Activated CD4-positive, alpha-beta memory T cell treated with anti-CD3 and anti-CD28 coated beads for 36 hours (primary cell): ENCODE results near the gene ZNF132. TPM values are rescaled to one million over a fixed set of nuclear protein-coding genes. Genes with fewer than 3 reads are reported as not detected.
"Not testable (repeated sequence)": the region's sequence is repeated elsewhere in the genome, so short reads cannot be mapped to it uniquely, and the experiment has no call there.

ENCODE experiments used
- CTCF ChIA-PET: fragments of 350-600 bp; sonication (Branson Sonifier 250); formaldehyde crosslinking; loops from one replicate; lab custom pipeline; 2021; ENCODE audit warnings: antibody characterized with exemption, inconsistent platforms; lab: Charles Lee
- POLR2A ChIA-PET: fragments of 350-600 bp; sonication (Branson Sonifier 250); formaldehyde crosslinking; loops from one replicate; lab custom pipeline; 2021; ENCODE audit warnings: antibody characterized with exemption; lab: Charles Lee
- DNase-seq: peaks from one replicate; pipeline ENCODE4 v3.0.0-alpha.2; 2020
- H3K27ac Mint-ChIP-seq: one replicate; pipeline ENCODE4 v1.8.0; 2021; ENCODE audit warnings: mixed read lengths
- H3K27me3 Mint-ChIP-seq: one replicate; pipeline ENCODE4 v1.8.0; 2021; ENCODE audit warnings: mixed read lengths
- H3K36me3 Mint-ChIP-seq: one replicate; pipeline ENCODE4 v1.8.0; 2021; ENCODE audit warnings: mixed read lengths
- H3K4me1 Mint-ChIP-seq: one replicate; pipeline ENCODE4 v1.8.0; 2021; ENCODE audit warnings: low read depth, mixed read lengths
- H3K4me3 Mint-ChIP-seq: one replicate; pipeline ENCODE4 v1.8.0; 2021; ENCODE audit warnings: mild to moderate bottlenecking, mixed read lengths
- H3K9me3 Mint-ChIP-seq: one replicate; pipeline ENCODE4 v1.8.0; 2021; ENCODE audit warnings: mixed read lengths
- intact Hi-C: fragments of 100-400 bp; cut with micrococcal nuclease; formaldehyde crosslinking; loops from one replicate; pipeline ENCODE4 v1.15.1; 2023
- total RNA-seq, 2 experiments: library from RNA; stranded (reverse); gene quantifications; one replicate each; pipeline ENCODE4 v1.2.3, GENCODE V29; 2021

ZNF132 gene
- total RNA-seq, 2 experiments from 2014 or later, result 3.1 to 3.6 TPM

DNA sequence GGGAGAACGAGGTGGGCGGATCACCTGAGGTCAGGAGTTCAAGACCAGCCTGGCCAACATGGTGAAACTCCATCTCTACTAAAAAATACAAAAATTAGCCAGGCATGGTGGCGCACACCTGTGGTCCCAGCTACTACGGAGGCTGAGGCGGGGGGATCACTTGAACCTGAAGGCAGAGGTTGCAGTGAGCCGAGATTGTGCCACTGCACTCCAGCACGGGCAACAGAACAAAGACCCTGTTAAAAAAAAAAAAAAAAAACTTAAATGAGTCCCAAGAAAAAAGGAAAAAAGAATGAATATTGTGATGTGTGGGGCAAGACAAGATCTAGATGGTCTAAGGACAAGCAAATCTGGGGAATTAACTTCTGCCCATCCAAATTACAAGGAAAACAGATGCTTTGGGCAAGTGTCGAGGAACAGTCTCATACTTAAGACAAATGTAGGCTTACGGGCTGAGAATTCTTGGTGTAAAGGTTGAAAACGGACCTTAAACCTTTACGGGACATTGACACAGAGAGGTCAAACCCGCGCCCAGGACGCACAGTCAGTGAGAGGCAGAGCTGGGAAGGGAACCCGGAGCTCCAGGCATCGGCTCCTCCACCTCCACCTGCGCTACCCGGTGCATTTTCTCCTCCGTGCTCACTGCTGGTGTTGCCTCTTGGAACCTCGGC, 26.3 kb upstream of the ZNF132 start:
- peaks cover 17% of the 10 kb centered on the region for H3K4me1 Mint-ChIP-seq
- no peaks in the 10 kb centered on the region for H3K27me3 Mint-ChIP-seq
- H3K27ac Mint-ChIP-seq, result no peak overlapping the region
- no peak for DNase-seq
- H3K36me3 Mint-ChIP-seq, result peaks cover 4% of the 10 kb centered on the region
- intact Hi-C loops, result loop anchor here (2.0 kb wide), 3 partner anchors 33 to 187 kb away; partner anchors contain the start of genes TRIM28 and ZNF8
- H3K4me3 Mint-ChIP-seq, result peak overlapping the region; percentile 83
- ChIA-PET POLR2A (interaction anchor here (0.6 to 2.1 kb wide), 4 partner anchors 10 to 161 kb away, joined by 3 to 4 read pairs (median 4); partner anchors contain the start of genes ERVK3-1, ZNF446 and ZNF584), CTCF (interaction anchor here (0.7 to 1.0 kb wide), 3 partner anchors 13 to 54 kb away, joined by 3 read pairs; no protein-coding TSS in a partner anchor)
- no peaks in the 10 kb centered on the region for H3K9me3 Mint-ChIP-seq

- H3K27ac Mint-ChIP-seq, result no peak overlapping the region
- intact Hi-C loops, result no loop called here
- peaks cover 22% of the 10 kb centered on the region for H3K36me3 Mint-ChIP-seq
- no peak overlapping the region for H3K4me3 Mint-ChIP-seq
- CTCF ChIA-PET, result no interaction called here
- DNase-seq, result no peak
- no peaks in the 10 kb centered on the region for H3K4me1 Mint-ChIP-seq
- H3K27me3 Mint-ChIP-seq, result no peaks in the 10 kb centered on the region
- POLR2A ChIA-PET, result interaction anchor here (1.5 kb wide), 1 partner anchor 15 kb away, joined by 3 read pairs; no protein-coding TSS in a partner anchor
- no peaks in the 10 kb centered on the region for H3K9me3 Mint-ChIP-seq
These were observed 20.1 kb upstream of the ZNF132 start for GRCh38 chr19:58460039-58460438.

DNA sequence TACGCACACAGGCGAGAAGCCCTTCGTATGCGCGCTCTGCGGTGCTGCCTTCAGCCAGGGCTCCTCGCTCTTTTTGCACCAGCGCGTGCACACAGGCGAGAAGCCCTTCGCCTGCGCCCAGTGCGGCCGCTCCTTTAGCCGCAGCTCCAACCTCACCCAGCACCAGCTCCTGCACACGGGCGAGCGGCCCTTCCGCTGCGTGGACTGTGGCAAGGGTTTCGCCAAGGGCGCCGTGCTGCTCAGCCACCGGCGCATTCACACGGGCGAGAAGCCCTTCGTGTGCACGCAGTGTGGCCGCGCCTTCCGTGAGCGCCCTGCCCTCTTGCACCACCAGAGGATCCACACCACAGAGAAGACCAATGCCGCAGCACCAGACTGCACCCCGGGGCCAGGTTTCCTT, 16.2 kb upstream of the ZNF132 start:
- no peak for DNase-seq
- H3K9me3 Mint-ChIP-seq, result no peaks in the 10 kb centered on the region
- peaks cover 31% of the 10 kb centered on the region for H3K36me3 Mint-ChIP-seq
- ChIA-PET CTCF (no interaction called here), POLR2A (no interaction called here)
- no peak overlapping the region for H3K4me3 Mint-ChIP-seq
- intact Hi-C loops, result no loop called here
- H3K27ac Mint-ChIP-seq, result no peak overlapping the region
- H3K27me3 Mint-ChIP-seq, result peaks cover 2% of the 10 kb centered on the region
- H3K4me1 Mint-ChIP-seq, result peaks cover 10% of the 10 kb centered on the region

DNA sequence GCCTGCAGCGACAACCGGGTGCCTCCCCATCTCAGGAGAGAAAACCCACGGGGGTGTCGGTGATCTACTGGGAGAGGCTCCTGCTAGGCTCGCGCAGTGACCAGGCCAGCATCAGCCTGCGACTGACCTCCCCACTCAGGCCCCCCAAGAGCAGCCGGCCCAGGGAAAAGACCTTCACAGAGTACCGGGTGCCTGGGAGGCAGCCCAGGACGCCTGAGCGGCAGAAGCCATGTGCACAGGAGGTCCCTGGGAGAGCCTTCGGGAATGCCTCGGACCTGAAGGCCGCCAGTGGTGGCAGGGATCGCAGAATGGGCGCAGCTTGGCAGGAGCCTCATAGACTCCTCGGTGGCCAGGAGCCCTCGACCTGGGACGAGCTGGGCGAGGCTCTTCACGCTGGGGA, 15.4 kb upstream of the ZNF132 start:
- H3K27me3 Mint-ChIP-seq, result peaks cover 2% of the 10 kb centered on the region
- no peak overlapping the region for H3K4me3 Mint-ChIP-seq
- ChIA-PET CTCF (no interaction called here), POLR2A (no interaction called here)
- H3K9me3 Mint-ChIP-seq, result no peaks in the 10 kb centered on the region
- no peak for DNase-seq
- H3K27ac Mint-ChIP-seq, result no peak overlapping the region
- H3K4me1 Mint-ChIP-seq, result peaks cover 17% of the 10 kb centered on the region
- intact Hi-C loops, result no loop called here
- H3K36me3 Mint-ChIP-seq, result peaks cover 31% of the 10 kb centered on the region

GRCh38 chr19:58453743-58454142, 13.8 kb upstream of the ZNF132 start:
- Mint-ChIP-seq H3K4me3 (no peak overlapping the region), H3K4me1 (peaks cover 21% of the 10 kb centered on the region), H3K36me3 (peaks cover 31% of the 10 kb centered on the region), H3K9me3 (peaks cover 13% of the 10 kb centered on the region), H3K27ac (no peak overlapping the region), H3K27me3 (peaks cover 7% of the 10 kb centered on the region)
- no peak for DNase-seq
- intact Hi-C loops, result no loop called here
- ChIA-PET CTCF (interaction anchor here (0.6 kb wide), 1 partner anchor 12 kb away, joined by 3 read pairs; no protein-coding TSS in a partner anchor), POLR2A (no interaction called here)

DNA sequence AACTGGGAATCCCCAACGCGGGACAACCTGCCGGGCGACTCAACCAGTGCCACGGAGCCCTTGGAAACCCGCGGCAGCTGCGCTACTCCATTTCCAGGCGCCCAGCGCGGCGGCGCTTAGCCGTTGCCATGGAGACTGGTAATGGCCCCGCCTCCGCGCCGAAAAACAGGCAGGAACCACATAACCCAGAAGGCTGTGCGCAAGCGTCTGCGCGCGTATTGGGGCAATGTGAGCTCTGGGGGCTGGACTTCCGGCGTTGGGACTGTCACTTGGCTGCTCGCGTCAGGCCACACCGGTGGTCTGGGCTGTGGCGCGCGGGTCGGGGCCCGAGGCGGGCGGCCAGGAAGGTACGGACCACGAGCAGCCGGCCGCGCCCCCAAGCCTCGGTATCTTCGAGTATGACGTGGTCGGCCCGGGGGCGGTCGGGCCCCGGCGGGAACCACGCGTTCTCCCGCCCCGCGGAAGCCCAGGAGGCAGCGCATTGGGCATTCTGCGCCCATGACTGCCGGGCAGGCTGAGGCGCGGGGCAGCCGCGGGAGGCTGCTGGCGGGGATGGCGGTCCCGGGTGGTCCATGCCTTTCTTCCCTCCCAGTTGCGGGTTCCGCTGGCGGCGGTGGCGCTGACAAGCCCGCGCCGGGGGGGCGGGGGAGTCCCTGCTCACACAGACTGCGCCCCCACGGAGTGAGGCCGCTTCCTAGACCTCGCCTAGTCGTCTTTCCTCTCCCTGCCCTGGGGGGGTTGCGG, 11.6 kb upstream of the ZNF132 start, which contains the start of gene ZNF324B:
TSS of gene ZNF324B (plus strand) at position 265 of the 744 bp plus-strand sequence. CDS start 2,080 bp downstream, outside the sequence.
- intact Hi-C loops, result loop anchor here (1.0 to 2.0 kb wide), 4 partner anchors 11 to 65 kb away; partner anchors contain the start of genes RPS5, ZNF132, ZNF446 and ZNF584
- peak; percentile 97 for DNase-seq
- CTCF ChIA-PET, result interaction anchor here (1.0 to 1.8 kb wide), 4 partner anchors 13 to 124 kb away, joined by 3 to 5 read pairs (median 3); no protein-coding TSS in a partner anchor
- Mint-ChIP-seq H3K4me3 (peak within 1 kb of the TSS; percentile 78), H3K27me3 (peaks cover 13% of the 10 kb centered on the region), H3K9me3 (peaks cover 20% of the 10 kb centered on the region), H3K27ac (no peak within 1 kb of the TSS), H3K36me3 (peaks cover 26% of the 10 kb centered on the region), H3K4me1 (peaks cover 21% of the 10 kb centered on the region)
- POLR2A ChIA-PET, result interaction anchor here (0.8 kb wide), 1 partner anchor 9 kb away, joined by 4 read pairs; no protein-coding TSS in a partner anchor

GRCh38 chr19:58450856-58451357, 11.0 kb upstream of the ZNF132 start:
- no peak for DNase-seq
- Mint-ChIP-seq H3K4me1 (peaks cover 21% of the 10 kb centered on the region), H3K4me3 (peak overlapping the region; percentile 78), H3K27ac (no peak overlapping the region), H3K27me3 (peaks cover 13% of the 10 kb centered on the region), H3K9me3 (peaks cover 20% of the 10 kb centered on the region), H3K36me3 (peaks cover 21% of the 10 kb centered on the region)
- intact Hi-C loops, result loop anchor here (1.0 to 2.0 kb wide), 4 partner anchors 11 to 64 kb away; partner anchors contain the start of genes RPS5, ZNF132, ZNF446 and ZNF584
- POLR2A ChIA-PET, result interaction anchor here (0.8 kb wide), 1 partner anchor 8 kb away, joined by 4 read pairs; no protein-coding TSS in a partner anchor
- CTCF ChIA-PET, result interaction anchor here (1.0 to 1.8 kb wide), 3 partner anchors 14 to 125 kb away, joined by 3 to 5 read pairs (median 3); no protein-coding TSS in a partner anchor

DNA sequence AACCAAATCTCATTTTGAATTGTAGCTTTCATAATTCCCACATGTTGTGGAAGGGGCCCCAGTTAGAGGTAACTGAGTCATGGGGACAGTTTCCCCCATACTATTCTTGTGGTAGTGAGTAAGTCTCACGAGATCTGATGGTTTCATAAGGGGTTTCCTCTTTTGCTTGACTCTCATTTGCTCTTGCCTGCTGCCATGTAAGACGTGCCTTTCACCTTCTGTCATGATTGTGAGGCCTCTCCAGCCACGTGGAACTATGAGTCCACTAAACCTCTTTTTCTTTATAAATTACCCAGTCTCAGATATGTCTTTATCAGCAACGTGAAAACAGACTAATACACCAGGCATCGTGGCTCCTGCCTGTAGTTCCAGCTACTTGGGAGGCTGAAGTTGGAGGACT, 10.0 kb upstream of the ZNF132 start:
- ChIA-PET POLR2A (interaction anchor here (1.0 kb wide), 1 partner anchor 41 kb away, joined by 3 read pairs; the partner anchor contains the start of gene ZNF584), CTCF (interaction anchor here (1.8 kb wide), 1 partner anchor 64 kb away, joined by 5 read pairs; no protein-coding TSS in a partner anchor)
- H3K4me1 Mint-ChIP-seq, result peaks cover 21% of the 10 kb centered on the region
- peaks cover 13% of the 10 kb centered on the region for H3K27me3 Mint-ChIP-seq
- intact Hi-C loops, result loop anchor here (2.0 kb wide), 1 partner anchor 63 kb away; the partner anchor contains the start of gene RPS5
- peaks cover 20% of the 10 kb centered on the region for H3K9me3 Mint-ChIP-seq
- DNase-seq, H3K4me3 Mint-ChIP-seq, H3K27ac Mint-ChIP-seq: not testable (repeated sequence)
- peaks cover 15% of the 10 kb centered on the region for H3K36me3 Mint-ChIP-seq

DNA sequence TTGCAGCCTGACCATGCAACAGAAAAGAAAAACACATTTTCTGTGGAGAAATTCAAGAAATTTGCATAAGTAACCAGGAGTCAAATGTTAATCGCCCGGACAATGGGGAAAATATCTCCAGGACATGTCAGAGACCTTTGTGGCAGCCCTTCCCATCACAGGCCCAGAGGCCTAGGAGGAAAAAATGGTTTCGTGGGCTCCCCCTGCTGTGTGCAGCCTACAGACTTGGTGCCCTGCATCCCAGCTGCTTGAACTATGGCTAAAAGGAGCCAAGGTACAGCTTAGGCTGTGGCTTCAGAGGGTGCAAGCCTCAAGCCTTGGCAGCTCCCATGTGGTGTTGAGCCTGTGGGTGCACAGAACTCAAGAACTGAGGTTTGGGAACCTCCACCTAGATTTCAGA, 8.9 kb upstream of the ZNF132 start:
- DNase-seq, CTCF ChIA-PET, H3K27ac Mint-ChIP-seq, POLR2A ChIA-PET, H3K4me3 Mint-ChIP-seq, intact Hi-C loops: not testable (repeated sequence)
- Mint-ChIP-seq H3K9me3 (peaks cover 20% of the 10 kb centered on the region), H3K36me3 (peaks cover 11% of the 10 kb centered on the region), H3K27me3 (peaks cover 13% of the 10 kb centered on the region), H3K4me1 (peaks cover 21% of the 10 kb centered on the region)

- H3K27ac Mint-ChIP-seq, H3K4me3 Mint-ChIP-seq, CTCF ChIA-PET, DNase-seq, H3K27me3 Mint-ChIP-seq: not testable (repeated sequence)
- peaks cover 21% of the 10 kb centered on the region for H3K4me1 Mint-ChIP-seq
- H3K9me3 Mint-ChIP-seq, result peaks cover 22% of the 10 kb centered on the region
- POLR2A ChIA-PET, result interaction anchor here (1.0 kb wide), 1 partner anchor 8 kb away, joined by 4 read pairs; the partner anchor contains the start of gene ZNF324B
- intact Hi-C loops, result loop anchor here (5.0 kb wide), 1 partner anchor 36 kb away; the partner anchor contains the start of gene ZNF584
- peaks cover 23% of the 10 kb centered on the region for H3K36me3 Mint-ChIP-seq
These were observed 3.0 kb upstream of the ZNF132 start for GRCh38 chr19:58442986-58443385.

DNA sequence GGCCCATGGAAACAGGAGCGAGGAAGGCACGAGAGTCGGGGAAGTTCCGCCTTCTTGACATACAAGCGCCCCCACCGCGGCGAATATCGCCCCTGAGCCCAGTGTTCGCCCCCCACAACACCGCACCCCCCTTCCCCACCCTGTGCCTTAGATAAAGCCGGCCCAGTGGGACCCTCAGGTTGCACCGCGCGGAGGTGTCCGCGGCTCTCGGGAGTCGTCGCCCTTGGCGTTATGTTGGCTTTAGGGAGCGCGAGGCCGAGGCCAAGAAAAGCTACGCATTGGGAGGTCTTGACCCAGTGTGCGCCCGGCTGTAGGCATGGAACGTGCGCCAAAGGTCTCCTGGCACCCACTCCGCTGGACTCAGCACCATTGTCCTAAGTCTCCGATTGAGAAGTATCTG, 603 bp upstream of the ZNF132 start:
- Mint-ChIP-seq H3K27ac (peak overlapping the region; percentile 71), H3K4me3 (peak overlapping the region; percentile 84), H3K27me3 (no peaks in the 10 kb centered on the region), H3K4me1 (peaks cover 25% of the 10 kb centered on the region), H3K36me3 (peaks cover 44% of the 10 kb centered on the region), H3K9me3 (peaks cover 39% of the 10 kb centered on the region)
- ChIA-PET CTCF (interaction anchor here (0.7 kb wide), 1 partner anchor 136 kb away, joined by 3 read pairs; no protein-coding TSS in a partner anchor), POLR2A (no interaction called here)
- intact Hi-C loops, result loop anchor here (1.0 to 5.0 kb wide), 9 partner anchors 11 to 135 kb away; partner anchors contain the start of genes ERVK3-1, MZF1, ZNF324 and ZNF324B
- no peak for DNase-seq
